Kasumi-1 (cell line): ENCODE results near the gene GPR6.

Source experiments
- DNase-seq, 2 experiments: peaks; one replicate each; lab custom pipeline; 2025; lab: John Stamatoyannopoulos, UW

The GPR6 gene, protein sequence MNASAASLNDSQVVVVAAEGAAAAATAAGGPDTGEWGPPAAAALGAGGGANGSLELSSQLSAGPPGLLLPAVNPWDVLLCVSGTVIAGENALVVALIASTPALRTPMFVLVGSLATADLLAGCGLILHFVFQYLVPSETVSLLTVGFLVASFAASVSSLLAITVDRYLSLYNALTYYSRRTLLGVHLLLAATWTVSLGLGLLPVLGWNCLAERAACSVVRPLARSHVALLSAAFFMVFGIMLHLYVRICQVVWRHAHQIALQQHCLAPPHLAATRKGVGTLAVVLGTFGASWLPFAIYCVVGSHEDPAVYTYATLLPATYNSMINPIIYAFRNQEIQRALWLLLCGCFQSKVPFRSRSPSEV

DNA sequence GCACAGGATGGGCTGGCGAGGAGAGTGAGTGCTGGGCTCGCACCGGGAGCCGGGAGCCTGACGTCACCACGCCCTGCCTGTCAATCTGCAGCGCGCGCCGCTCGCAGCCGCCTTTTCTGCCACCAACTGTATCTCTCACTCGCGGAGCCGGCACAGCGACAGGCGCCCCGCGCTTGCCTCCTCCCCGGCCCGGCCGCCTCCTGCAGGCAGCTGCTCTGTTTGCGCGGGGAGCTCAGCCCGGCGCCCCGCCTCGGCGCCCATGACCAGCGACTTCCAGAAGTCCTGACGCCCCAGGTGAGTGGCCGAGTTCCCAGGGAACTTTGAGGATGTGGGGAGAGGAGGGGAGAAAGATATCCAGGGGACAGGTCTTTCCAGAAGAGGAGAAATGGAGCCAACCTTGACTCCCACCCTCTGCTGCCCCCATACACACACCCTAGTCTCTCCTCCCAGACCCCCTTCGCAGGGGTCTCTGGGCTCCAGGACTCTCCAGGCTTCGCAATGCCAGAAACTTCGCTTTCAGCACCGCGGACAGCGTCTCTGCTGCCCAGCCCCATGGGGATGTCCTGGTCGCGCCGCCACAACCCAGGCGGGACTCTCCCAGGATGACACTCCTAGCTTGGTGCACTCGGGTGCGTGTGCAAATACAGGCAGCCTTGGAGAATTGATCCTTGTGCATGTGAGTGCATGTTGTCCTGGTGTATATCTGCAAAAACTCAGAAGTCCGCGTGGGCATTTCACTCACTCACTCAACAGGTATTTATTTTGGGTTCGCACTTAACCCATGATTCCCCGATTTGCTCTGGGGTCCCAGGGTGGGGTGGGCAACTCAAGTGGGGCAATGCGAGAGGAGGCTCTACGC, at the start of gene GPR6:
GPR6 (plus strand) TSS at position 138 of the 859 bp plus-strand sequence. CDS start 802 bp downstream, outside the sequence.
- peak; percentile 3 to 23 for DNase-seq

DNA sequence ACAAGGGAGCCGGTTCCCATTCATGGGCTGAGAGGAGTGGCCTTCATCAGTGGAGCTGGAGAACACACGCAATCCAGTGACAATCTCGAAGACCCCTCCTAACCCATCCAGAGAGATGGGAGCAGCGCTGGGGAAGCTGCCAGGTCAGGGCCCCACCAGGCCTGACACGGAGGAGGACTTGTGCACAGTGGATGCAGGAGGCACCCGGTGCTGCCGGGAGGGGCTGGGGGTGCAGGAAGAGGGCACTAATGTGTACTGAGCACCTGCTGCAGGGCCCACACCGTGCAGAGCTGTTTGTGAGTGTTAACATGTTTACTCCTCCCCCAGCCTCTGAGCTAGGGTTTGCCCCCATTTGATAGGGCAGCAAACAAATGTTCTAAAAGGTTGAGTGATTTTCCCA, 43.8 kb upstream of the GPR6 start:
- DNase-seq = no peak

DNA sequence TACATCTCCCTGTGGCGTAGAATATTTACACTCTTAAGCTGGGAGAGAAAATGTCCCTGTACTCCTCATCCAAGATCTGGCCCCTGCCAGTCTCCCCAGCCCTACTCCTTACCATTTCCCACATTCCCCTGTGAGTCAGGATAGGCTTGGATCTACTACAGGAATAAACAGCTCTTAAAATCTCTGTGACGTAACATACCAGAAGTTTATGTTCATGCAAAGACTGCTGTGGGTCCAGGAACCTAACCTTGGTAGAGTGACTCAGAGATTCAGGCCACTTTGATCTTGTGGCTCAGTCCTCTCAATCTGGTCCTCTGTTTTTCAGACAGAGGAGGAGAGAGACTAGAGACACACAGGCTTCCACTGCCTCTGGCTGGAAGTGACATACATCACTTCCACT, 38.5 kb upstream of the GPR6 start:
- DNase-seq = no peak

DNA sequence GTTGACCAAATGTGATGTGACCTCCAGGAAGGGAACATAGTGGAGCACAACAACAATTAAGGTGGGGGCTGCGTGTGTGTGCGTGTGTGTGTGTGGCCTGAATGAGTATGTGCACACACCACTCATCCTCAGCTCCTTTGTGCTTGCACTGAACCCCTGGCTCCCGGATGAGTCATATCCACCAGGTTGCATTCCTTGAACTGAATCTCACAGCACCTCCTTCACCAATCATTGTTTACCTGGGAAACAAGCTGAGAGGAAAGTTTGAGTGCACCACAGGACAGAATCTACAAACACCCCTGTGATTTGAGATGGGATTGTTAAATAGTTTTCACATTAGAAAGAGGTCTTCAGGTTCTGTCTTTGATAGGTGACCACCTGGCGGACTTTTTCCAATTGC, 33.7 kb upstream of the GPR6 start:
- DNase-seq = no peak

DNA sequence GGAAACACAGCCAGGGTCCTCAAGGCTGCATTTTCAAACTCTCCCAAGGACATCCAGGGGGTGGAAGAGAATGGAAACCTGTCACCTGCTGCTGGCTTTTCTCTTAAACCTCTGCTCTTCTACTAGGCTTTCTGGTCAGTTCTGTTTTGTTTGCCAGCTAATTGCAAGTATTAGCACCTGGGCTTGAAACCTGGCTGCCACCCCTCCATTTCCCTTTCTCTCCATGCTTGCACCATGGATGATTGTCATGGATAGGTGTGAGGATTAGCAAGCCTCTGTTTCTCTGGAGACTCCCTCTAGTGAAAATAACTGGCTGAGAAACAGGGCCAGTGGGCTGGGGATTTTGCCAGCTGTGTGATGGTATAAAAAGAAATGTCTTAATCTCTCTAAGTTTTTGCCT, 33.0 kb upstream of the GPR6 start:
- DNase-seq = no peak

DNA sequence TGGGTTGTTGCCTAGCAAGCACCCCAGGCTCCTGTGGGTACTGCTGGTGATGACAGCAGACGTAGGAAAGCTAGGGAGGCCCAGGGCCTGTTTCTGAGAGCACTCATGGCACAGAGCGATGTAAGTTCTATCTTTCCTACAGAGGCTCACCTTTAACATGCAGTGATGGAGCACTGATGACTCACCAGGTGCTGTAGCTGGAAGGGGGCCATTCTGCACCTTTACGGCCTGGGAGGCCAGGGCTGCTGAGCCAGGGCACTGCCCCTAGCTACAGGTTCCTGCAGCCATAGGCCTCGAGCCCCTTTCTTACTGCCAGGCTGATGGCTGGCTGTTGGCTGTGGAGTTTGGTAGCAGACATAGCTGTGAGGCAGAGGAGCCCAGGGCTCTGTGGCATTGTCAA, 31.1 kb upstream of the GPR6 start:
- no peak for DNase-seq

DNA sequence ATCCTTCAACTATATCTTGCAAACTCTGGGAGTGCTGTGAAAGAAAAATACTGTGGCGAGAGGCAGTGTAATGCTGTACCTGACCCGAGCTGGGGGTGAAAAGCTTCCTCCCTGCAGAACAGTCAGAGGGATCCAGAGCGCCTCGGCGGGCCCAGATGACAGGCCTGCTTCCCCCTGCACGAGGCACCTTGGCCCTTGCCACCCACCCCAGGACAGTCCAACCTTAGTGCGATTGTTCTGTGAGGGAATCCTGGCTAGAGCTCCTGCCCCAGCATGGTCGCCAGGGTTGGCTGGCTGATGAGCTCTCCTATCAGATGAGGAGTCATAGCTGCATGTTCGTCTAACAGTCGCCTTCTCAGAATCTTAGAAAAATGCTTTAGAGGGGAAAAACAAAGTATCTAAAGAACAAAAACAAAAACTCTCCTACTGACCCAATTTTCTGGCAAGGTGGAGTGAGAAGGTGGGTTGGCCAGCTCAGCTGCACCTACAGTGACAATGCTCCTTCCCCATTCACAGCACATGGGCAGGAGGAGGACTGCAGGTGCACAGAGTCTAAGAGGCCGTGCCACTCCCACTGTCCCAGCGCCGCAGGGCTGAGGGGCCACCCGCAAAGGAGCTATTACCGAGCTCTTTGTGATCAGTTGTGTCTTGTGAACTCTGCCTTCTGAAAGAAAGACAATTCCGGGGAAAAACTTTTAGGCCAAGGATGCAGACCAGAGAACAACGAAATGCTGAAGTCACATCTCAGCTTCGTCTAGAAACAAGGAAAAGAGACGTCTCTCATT, 28.6 kb upstream of the GPR6 start:
- DNase-seq = no peak

DNA sequence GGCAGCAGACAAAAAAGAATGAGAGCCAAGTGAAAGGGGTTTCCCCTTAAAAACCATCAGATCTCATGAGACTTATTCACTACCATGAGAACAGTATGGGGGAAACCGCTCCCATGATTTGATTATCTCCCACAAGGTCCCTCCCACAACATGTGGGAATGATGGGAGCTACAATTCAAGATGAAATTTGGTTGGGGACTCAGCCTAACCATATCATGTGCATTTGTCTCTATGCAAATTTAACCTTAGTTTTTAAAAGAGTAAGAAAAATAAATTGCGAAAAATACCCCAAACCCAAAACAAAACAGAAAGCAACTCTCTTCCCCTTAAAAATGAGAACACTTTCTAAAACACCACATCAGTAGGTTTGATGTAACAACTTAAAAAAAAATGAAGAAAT, 22.6 kb upstream of the GPR6 start:
- DNase-seq = no peak

DNA sequence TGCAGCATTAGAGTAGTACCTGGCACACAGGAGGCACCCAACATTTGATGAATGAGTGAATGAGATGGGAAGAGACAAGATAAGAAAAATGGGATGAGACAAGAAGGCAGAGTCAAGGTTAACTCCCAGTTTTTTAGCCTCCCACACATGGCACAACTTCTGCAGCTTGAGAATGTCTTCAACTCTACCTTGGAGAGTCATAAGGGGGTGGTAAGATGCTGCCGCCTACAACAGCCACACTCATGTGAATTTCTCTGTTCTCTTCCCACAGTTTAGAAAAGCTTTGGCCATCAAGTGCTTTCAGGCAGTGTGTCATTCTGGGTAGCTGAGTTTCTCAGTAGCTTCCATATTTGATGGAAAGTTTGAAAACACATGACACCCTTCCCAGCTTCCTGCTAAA, 19.5 kb upstream of the GPR6 start:
- DNase-seq = no peak

DNA sequence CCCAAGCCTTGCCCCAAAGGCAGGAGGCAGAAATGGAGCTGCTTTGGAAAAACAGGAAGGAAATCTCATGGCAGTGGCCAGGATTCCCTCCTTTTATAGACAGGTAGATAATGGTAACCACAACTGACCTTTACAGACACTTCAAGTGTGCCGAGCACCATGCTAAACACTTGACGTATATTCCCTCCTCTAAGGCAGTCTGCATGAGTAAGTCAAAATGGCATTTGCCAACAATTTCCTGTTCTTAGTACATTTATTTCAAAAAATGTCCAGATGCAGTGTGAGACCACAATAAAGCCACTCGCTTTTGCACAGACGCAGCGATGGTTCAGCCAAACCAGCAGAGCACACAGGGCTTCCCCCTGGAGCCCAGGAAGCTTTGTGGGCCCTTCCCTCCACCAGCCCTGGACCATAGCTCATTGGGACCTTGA, 16.5 kb upstream of the GPR6 start:
- DNase-seq = peak; percentile 80 to 88

DNA sequence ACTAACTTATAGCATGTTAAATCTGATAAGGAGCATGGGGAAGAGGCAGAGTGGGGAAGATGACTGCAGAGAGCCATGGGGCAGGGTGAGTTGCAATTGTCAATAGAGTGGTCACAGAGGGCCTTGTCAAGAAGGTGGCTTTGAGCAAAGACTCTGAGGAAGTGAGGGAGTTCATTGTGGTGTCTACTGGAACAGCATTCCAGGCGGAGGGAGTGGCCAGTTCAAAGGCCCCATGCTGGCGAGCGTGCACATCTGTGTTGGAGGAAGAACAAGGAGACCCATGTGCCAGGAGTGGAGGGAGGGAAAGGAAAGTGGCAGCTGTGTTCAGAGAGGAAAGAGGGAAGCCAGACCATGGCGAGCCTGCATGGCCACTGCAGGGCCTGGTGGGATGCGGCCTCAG, 15.8 kb upstream of the GPR6 start:
- peak in 1 of 2 experiments; percentile 55 for DNase-seq

DNA sequence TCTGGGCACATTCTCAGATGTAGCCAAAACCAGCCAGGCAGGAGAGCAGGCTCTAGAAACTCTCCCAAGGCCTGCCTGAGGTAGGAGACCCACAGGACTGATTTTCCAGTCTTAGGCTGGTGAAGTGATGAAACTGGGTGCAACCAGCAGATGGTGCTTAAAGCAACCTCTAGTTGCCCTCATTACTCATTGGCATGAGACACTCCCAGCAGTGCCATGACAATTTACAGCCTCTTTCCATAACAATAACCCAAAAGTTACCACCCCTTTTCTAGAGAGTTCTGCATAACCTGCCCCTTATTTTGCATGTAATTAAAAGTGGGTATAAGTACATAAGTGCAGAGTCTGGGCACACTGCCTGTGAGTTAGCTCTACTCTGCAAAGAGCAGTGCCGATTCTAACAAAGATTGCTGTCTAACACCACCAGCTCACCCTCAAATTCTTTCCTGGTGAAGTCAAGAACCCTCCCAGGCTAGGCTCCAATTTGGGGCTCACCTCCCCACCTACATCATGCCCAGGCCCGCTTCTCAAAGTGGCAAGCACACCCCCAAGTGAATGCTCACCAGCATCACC, 14.4 kb upstream of the GPR6 start:
- no peak for DNase-seq

DNA sequence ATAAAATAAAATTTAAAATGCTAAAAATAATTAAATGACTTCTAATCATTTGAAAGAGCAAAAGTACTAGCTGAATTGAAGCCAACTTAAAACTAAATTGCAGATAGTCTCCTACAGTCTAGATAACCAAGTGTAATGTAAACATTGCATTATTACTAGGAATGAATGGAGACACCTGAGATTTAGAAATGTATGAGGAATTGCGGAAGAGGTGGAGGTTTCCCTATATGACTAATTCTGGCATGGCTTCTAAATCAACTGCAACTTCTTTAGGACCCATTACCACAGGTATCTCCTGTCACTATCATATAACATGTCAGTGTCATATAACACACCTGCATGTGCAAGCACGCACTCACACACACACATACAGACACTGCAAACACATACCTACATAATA, 13.2 kb upstream of the GPR6 start:
- no peak for DNase-seq

DNA sequence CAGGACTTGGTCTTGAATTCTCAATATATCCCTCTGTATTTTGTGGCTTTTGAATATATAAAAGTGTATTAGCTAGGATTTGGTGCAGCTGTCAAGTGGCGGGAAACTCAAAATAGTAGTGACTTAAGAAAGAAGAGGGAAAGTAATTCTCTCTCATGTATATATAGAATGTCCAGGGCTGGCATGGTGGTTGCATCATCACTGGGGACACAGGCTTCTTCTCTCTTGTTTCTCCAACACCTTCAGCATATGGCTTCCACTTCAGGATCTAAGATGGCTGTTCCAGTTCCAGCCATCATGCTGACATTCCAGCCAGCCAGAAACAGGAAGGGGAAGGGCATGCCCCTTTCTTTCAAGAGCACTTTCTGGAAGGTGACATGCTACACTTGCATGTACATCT, 11.8 kb upstream of the GPR6 start:
- DNase-seq = no peak

DNA sequence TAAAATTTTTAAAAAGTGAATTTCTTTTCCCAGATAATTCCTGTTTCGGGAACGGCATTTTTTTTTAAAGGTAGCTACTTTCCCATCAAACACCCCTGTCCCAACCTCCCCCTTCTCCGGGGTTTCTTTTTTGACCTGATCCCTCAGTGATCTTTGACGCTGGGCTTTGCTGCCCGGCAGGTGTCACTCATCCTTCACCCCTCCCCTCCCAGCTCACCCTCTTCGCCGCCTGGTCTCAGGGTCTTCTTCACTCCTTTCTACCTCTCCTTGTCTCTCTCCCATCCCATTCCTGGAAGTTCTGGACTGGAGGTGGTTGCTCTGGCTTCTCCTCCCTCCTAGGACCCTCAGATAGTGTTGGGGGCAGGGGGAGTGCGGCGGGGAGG, 329 bp upstream of the GPR6 start:
- DNase-seq = no peak

DNA sequence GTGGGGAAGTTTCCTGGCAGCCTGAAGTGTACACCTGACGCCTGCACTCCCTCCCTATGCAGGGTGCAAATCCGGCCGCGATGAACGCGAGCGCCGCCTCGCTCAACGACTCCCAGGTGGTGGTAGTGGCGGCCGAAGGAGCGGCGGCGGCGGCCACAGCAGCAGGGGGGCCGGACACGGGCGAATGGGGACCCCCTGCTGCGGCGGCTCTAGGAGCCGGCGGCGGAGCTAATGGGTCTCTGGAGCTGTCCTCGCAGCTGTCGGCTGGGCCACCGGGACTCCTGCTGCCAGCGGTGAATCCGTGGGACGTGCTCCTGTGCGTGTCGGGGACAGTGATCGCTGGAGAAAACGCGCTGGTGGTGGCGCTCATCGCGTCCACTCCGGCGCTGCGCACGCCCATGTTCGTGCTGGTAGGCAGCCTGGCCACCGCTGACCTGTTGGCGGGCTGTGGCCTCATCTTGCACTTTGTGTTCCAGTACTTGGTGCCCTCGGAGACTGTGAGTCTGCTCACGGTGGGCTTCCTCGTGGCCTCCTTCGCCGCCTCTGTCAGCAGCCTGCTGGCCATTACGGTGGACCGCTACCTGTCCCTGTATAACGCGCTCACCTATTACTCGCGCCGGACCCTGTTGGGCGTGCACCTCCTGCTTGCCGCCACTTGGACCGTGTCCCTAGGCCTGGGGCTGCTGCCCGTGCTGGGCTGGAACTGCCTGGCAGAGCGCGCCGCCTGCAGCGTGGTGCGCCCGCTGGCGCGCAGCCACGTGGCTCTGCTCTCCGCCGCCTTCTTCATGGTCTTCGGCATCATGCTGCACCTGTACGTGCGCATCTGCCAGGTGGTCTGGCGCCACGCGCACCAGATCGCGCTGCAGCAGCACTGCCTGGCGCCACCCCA, 1.2 kb downstream of the GPR6 start:
- no peak for DNase-seq

DNA sequence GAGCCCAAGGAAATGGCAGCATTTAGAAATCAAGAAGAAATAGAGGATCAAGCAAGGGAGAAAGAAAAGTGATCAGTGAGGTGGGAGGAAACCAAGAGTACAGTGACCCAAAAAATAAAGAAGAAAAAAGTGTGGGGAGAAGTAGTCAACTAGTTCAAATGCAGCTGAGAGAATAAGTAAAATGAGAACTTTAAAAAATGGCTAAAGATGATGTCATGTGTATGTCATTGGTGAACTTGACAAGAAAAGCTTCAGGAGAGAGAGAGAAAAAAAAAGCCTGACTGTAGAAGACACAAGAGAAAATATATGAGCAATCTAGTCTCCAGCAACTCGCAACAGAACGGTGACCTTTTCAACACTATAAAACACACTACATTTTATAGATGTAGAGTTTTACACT, 6.3 kb downstream of the GPR6 start:
- no peak for DNase-seq

DNA sequence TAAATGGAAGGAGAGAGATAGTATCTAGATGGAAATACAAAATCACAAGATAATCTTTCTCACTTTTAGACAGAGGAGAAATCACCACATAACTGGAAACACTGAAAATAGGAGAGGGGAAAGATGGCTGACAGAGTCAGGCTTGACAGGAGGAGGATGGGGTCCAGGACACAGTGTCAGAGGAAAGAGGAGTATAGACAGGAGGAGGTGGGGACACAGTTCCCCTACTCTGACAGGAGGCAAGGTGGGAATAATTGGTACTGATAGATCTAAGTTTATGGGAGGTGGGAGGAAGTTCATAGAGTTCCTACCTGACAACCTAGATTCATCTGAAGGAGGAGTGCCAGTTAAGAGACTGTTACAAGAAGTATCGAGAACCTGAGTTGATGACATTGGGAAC, 9.1 kb downstream of the GPR6 start:
- DNase-seq = no peak

DNA sequence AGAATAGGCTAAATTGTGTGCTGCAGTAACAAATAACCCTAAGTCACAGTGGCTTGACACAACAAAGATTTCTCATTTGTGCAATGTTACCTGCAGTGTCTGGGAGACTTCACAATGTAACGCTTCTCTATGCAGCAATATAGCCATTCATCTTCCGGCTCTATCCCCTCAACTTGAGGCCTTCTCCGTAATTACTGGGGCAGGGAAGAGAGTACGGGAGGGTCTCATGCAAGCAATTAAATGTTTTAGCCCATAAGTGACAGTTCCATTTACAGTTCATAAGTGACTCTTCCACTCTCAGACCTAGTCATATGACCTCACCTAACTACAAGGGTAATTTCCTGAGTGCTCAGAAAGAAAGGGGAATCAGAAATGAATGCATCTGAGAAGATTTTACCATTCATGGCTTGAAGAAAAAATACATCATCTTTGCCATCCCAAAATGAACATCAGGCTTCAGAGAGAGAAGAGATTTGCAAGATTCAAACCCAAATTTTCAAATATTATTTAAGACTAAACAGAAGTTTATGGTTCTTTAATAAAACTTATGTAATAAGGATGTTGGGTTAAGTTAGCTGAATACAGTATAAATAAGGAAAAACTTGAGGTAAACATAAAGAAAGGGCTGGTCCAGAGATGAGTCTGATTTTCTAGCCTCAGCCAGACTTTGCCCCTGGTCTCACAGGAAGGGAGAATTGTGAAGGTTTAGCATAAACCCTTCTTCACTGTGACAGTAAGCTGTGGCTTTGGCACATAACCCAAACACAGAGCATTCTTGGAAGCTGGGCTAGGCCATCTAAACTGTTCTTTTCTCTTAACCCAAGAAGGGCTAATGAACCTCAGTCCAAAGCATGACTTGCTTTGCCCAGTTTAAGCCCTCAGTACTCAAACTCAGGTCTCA, 13.3 kb downstream of the GPR6 start:
- no peak for DNase-seq

DNA sequence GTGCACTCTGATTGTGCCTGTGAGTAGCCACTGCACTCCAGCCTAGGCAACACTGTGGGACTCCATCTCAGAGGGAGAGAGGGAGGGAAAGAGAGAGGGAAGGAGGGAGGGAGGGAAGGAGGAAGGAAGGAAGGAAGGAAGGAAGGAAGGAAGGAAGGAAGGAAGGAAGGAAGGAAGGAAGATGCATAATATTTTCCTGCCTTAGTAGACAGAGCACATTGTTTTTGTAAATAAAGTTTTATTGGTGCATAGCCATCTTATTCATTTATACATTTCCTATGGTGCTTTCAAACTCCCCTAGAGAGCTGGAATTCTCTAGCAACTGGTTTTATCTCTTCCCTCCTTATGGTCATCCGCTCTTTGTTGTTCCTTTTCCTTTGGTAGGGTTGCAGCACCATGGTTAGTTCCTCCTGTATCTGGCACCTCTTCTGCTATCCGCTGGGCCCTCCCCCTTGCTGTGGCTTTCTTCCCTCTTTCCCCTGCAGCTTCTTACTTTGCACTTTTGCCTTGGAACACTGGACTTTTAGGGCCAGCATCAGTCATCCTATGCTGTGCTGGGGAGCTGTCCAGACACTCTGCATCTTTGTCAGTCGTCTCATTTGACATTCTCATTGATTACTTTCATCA, 20.2 kb downstream of the GPR6 start:
- DNase-seq = peak; percentile 81 to 90
